Left lung (tissue), 10 donors: ENCODE results near the gene RANGAP1. TPM values are rescaled to one million over a fixed set of nuclear protein-coding genes. Genes with fewer than 3 reads are reported as not detected.

Source experiments
- ATAC-seq: fragments of 200-7000 bp; cut with Tn5 transposase; one replicate; pipeline ENCODE4 v1.9.1; 2020; ENCODE audit warnings: moderate library complexity
- DNase-seq, 4 donors: peaks; one replicate each; pipeline ENCODE4 v3.0.0-alpha.2; 2013 to 2020
- H3K27ac ChIP-seq, 2 donors: fragments of 200-600 bp; sonication (generic) in 1 of 2; one replicate each; pipeline versions ENCODE4 v1.5.0 to v1.8.0; 2020 to 2021
- H3K27me3 ChIP-seq, 2 donors: fragments of 200-600 bp; sonication (generic) in 1 of 2; one replicate each; pipeline versions ENCODE4 v1.5.0 to v1.8.0; 2020 to 2021
- H3K36me3 ChIP-seq, 2 donors: fragments of 200-600 bp; sonication (generic) in 1 of 2; one replicate each; pipeline versions ENCODE4 v1.5.0 to v1.8.0; 2020 to 2021
- H3K4me1 ChIP-seq, 2 donors: fragments of 200-600 bp; one replicate each; pipeline ENCODE4 v1.8.0; 2021
- H3K4me3 ChIP-seq, 2 donors: fragments of 200-600 bp; sonication (generic) in 1 of 2; one replicate each; pipeline versions ENCODE4 v1.5.0 to v1.8.0; 2020 to 2021; ENCODE audit warnings: mild to moderate bottlenecking in 1 of 2
- H3K9me3 ChIP-seq, 2 donors: fragments of 200-600 bp; sonication (generic) in 1 of 2; one replicate each; pipeline versions ENCODE4 v1.5.0 to v1.8.0; 2020 to 2021
- CTCF ChIP-seq, 2 donors: fragments of 200-600 bp; sonication (generic) in 1 of 2; IDR thresholded peaks; one replicate each; pipeline versions ENCODE4 v1.5.0 to v1.8.0; 2021; ENCODE audit warnings: antibody characterized with exemption in 2 of 2
- intact Hi-C, 2 donors: fragments of 100-400 bp; cut with DNase I; formaldehyde crosslinking; loops; one replicate each; pipeline versions ENCODE4 v1.11.2 to v1.14.2; 2022
- polyA plus RNA-seq, 6 donors: library from polyadenylated mRNA; unstranded; fragments of 120-200 nt; gene quantifications; one replicate each; pipeline ENCODE4 v1.2.1, GENCODE V29; 2013; ENCODE audit not compliant: insufficient read length in 6 of 6
- total RNA-seq, 2 donors: library from RNA; stranded (reverse); fragmentation: NEBNext Ultra II Directional; extraction: Animal tissue kit (Norgen Biotek cat#: 25700); gene quantifications; one replicate each; pipeline ENCODE4 v1.2.1, GENCODE V29; 2021
- donor health status: DM: no; HTN: yes; CAD: no.
- donor health status: DM: no; HTN: no; CAD: no.

The RANGAP1 gene
- total and polyA plus RNA-seq, 8 donors, result 35.0 to 65.8 (median 40.1) TPM

- Histone ChIP-seq H3K27ac (peak overlapping the region; percentile 26 to 28), H3K27me3 (no peaks in the 10 kb centered on the region), H3K36me3 (no peaks in the 10 kb centered on the region), H3K4me3 (peak overlapping the region; percentile 29 to 38), H3K4me1 (peaks cover 6 to 17% of the 10 kb centered on the region in 2 donors), H3K9me3 (no peaks in the 10 kb centered on the region)
- ATAC-seq (peak; percentile 21), DNase-seq (no peak)
- no peak for TF ChIP-seq CTCF (IDR thresholded peaks at IDR 0.05)
- intact Hi-C loops, result no loop called here
Observed at GRCh38 chr22:41237036-41237706, 48.8 kb downstream of the RANGAP1 start.

GRCh38 chr22:41234815-41235695 is 50.9 kb downstream of the RANGAP1 start:
- intact Hi-C loops, result no loop called here
- TF ChIP-seq CTCF (IDR thresholded peaks at IDR 0.05), result no peak
- H3K4me1 ChIP-seq, result peaks cover 6 to 23% of the 10 kb centered on the region in 2 donors
- H3K4me3 ChIP-seq, result no peak overlapping the region
- ATAC-seq, result peak; percentile 8
- H3K27me3 ChIP-seq, result no peaks in the 10 kb centered on the region
- peak in 1 of 4 donors; percentile 56 for DNase-seq
- peaks cover 0 to 7% of the 10 kb centered on the region in 2 donors for H3K36me3 ChIP-seq
- H3K9me3 ChIP-seq, result no peaks in the 10 kb centered on the region
- H3K27ac ChIP-seq, result no peak overlapping the region

- intact Hi-C loops, result no loop called here
- TF ChIP-seq CTCF (IDR thresholded peaks at IDR 0.05), result no peak
Observed at GRCh38 chr22:41231369-41231768, 54.6 kb downstream of the RANGAP1 start.

GRCh38 chr22:41230401-41230785 is 55.6 kb downstream of the RANGAP1 start:
- Histone ChIP-seq H3K4me1 (peaks cover 0 to 16% of the 10 kb centered on the region in 2 donors), H3K27ac (peak overlapping the region in 1 of 2 donors; percentile 16)

More at GRCh38 chr22:41231369-41231768, 54.6 kb downstream of the RANGAP1 start:
- H3K4me3 ChIP-seq, result no peak overlapping the region
- peaks cover 0 to 11% of the 10 kb centered on the region in 2 donors for H3K4me1 ChIP-seq
- H3K9me3 ChIP-seq, result no peaks in the 10 kb centered on the region
- H3K36me3 ChIP-seq, result peaks cover 0 to 42% of the 10 kb centered on the region in 2 donors
- H3K27ac ChIP-seq, result no peak overlapping the region
- no peak for ATAC-seq
- DNase-seq, result no peak
- no peaks in the 10 kb centered on the region for H3K27me3 ChIP-seq

More at GRCh38 chr22:41230401-41230785, 55.6 kb downstream of the RANGAP1 start:
- no peak for TF ChIP-seq CTCF (IDR thresholded peaks at IDR 0.05)
- DNase-seq (no peak), ATAC-seq (no peak)
- H3K9me3 ChIP-seq, result no peaks in the 10 kb centered on the region
- H3K4me3 ChIP-seq, result no peak overlapping the region
- intact Hi-C loops, result no loop called here
- peaks cover 0 to 52% of the 10 kb centered on the region in 2 donors for H3K36me3 ChIP-seq
- no peaks in the 10 kb centered on the region for H3K27me3 ChIP-seq
